CD14-positive monocyte (primary cell): ENCODE results near the gene KCTD13. TPM values are rescaled to one million over a fixed set of nuclear protein-coding genes. Genes with fewer than 3 reads are reported as not detected.
A peak's percentile ranks its signal among the peaks of the same experiment; 100 is the strongest.

Experiments
- DNase-seq, 3 donors: peaks; one replicate each; pipeline ENCODE4 v3.0.0-alpha.2; 2011 to 2022
- H2AFZ ChIP-seq: 2 replicates; pipeline ENCODE4 v1.6.0; 2012; ENCODE audit warnings: mild to moderate bottlenecking, low read depth, low read length, inconsistent platforms; ENCODE audit not compliant: insufficient read depth, poor library complexity, severe bottlenecking
- H3K27ac ChIP-seq, 2 donors: 1 replicate in 1 of 2; 2 replicates in 1 of 2; pipeline ENCODE4 v1.5.1; 2012 to 2013; ENCODE audit warnings: low read length in 2 of 2, control low read depth in 1 of 2, inconsistent platforms in 1 of 2, low read depth in 1 of 2, mild to moderate bottlenecking in 1 of 2
- H3K27me3 ChIP-seq, 2 donors: one replicate each; pipeline versions ENCODE4 v1.6.0 to v1.6.1; 2011 to 2013; ENCODE audit warnings: low read length in 2 of 2; ENCODE audit not compliant: control insufficient read depth in 2 of 2, insufficient read depth in 2 of 2
- H3K36me3 ChIP-seq, 2 donors: replicated peaks in 1 of 2; 1 replicate in 1 of 2; 2 replicates in 1 of 2; pipeline versions ENCODE4 v1.5.1 to v1.6.1; 2012 to 2013; ENCODE audit warnings: low read length in 2 of 2, control low read depth in 1 of 2, inconsistent platforms in 1 of 2, mild to moderate bottlenecking in 1 of 2; ENCODE audit not compliant: insufficient read depth in 2 of 2, control insufficient read depth in 1 of 2
- H3K4me1 ChIP-seq, 2 donors: 1 replicate in 1 of 2; 2 replicates in 1 of 2; pipeline versions ENCODE4 v1.5.1 to v1.6.1; 2012 to 2013; ENCODE audit warnings: low read length in 2 of 2, control low read depth in 1 of 2, inconsistent platforms in 1 of 2, mild to moderate bottlenecking in 1 of 2, moderate library complexity in 1 of 2; ENCODE audit not compliant: insufficient read depth in 2 of 2, control insufficient read depth in 1 of 2
- H3K4me2 ChIP-seq: replicated peaks from 2 replicates; pipeline ENCODE3; 2012; ENCODE audit warnings: low read length, moderate library complexity, mild to moderate bottlenecking; ENCODE audit not compliant: poor library complexity, severe bottlenecking; ENCODE audit errors: extremely low read depth
- H3K4me3 ChIP-seq, 3 experiments: fragments of 200-600 bp in 1 of 3; sonication (generic) in 1 of 3; replicated peaks in 1 of 3; 1 replicate in 2 of 3; 2 replicates in 1 of 3; pipeline ENCODE4 v1.5.1; 2011 to 2013; ENCODE audit warnings: low read length in 3 of 3, mild to moderate bottlenecking in 3 of 3, control low read depth in 2 of 3, low read depth in 2 of 3, inconsistent platforms in 1 of 3, moderate library complexity in 1 of 3
- H3K79me2 ChIP-seq: 2 replicates; pipeline ENCODE4 v1.6.0; 2012; ENCODE audit warnings: mild to moderate bottlenecking, control low read depth, inconsistent platforms, low read length, moderate library complexity; ENCODE audit not compliant: insufficient read depth
- H3K9ac ChIP-seq: 2 replicates; pipeline ENCODE4 v1.6.0; 2017; ENCODE audit warnings: low read length, mild to moderate bottlenecking; ENCODE audit not compliant: insufficient read depth, poor library complexity, severe bottlenecking
- H3K9me3 ChIP-seq, 2 donors: replicated peaks in 1 of 2; 1 replicate in 1 of 2; 2 replicates in 1 of 2; pipeline versions ENCODE4 v1.5.1 to v1.6.1; 2012 to 2013; ENCODE audit warnings: low read length in 2 of 2, control low read depth in 1 of 2; ENCODE audit not compliant: control insufficient read depth in 1 of 2, insufficient read depth in 1 of 2
- H4K20me1 ChIP-seq: 2 replicates; pipeline ENCODE4 v1.6.0; 2012; ENCODE audit warnings: mild to moderate bottlenecking, low read length, control low read depth, moderate library complexity; ENCODE audit not compliant: insufficient read depth
- H3K27ac Mint-ChIP-seq, 7 donors: one replicate each; pipeline ENCODE4 v1.8.0; 2020; ENCODE audit warnings: mild to moderate bottlenecking in 7 of 7, mixed read lengths in 7 of 7, moderate library complexity in 6 of 7, inconsistent platforms in 2 of 7
- H3K27me3 Mint-ChIP-seq, 3 donors: one replicate each; pipeline ENCODE4 v1.8.0; 2021 to 2022; ENCODE audit warnings: low read depth in 3 of 3, mild to moderate bottlenecking in 3 of 3, mixed read lengths in 3 of 3, moderate library complexity in 3 of 3, inconsistent platforms in 1 of 3
- H3K36me3 Mint-ChIP-seq, 2 donors: one replicate each; pipeline ENCODE4 v1.8.0; 2020; ENCODE audit warnings: mixed read lengths in 2 of 2, inconsistent platforms in 1 of 2, mild to moderate bottlenecking in 1 of 2
- H3K4me1 Mint-ChIP-seq: one replicate; pipeline ENCODE4 v1.8.0; 2020; ENCODE audit warnings: mild to moderate bottlenecking, mixed read lengths
- H3K4me3 Mint-ChIP-seq, 2 donors: one replicate each; pipeline ENCODE4 v1.8.0; 2020; ENCODE audit warnings: mild to moderate bottlenecking in 2 of 2, mixed read lengths in 2 of 2, moderate library complexity in 1 of 2
- H3K9me3 Mint-ChIP-seq, 7 donors: one replicate each; pipeline ENCODE4 v1.8.0; 2020 to 2022; ENCODE audit warnings: mixed read lengths in 7 of 7, mild to moderate bottlenecking in 6 of 7, moderate library complexity in 6 of 7, inconsistent platforms in 2 of 7
- CTCF ChIP-seq: fragments of 200-600 bp; IDR thresholded peaks from one replicate; pipeline ENCODE4 v1.8.0; 2022; ENCODE audit warnings: antibody characterized with exemption, mild to moderate bottlenecking
- WGBS: methylation state at CpG from one replicate; pipeline ENCODE4 v1.1.5; 2013; ENCODE audit warnings: missing lambda C conversion rate; ENCODE audit not compliant: insufficient coverage; 5-methylcytosine and 5-hydroxymethylcytosine counted together
- intact Hi-C, 2 donors: fragments of 100-400 bp; cut with micrococcal nuclease; formaldehyde crosslinking; loops; one replicate each; pipeline versions ENCODE4 v1.15.0 to v1.15.1; 2023
- polyA plus RNA-seq, 3 donors: library from polyadenylated mRNA; depleted of rRNA in 1 of 3; unstranded in 2 of 3; stranded (reverse) in 1 of 3; fragments of 300-500 nt in 2 of 3; fragments of >200 nt in 1 of 3; fragmentation: Illumina TruSeq in 2 of 3; gene quantifications; 1 replicate in 2 of 3; 2 replicates in 1 of 3; pipeline ENCODE4 v1.2.3, GENCODE V29; 2012 to 2021

KCTD13 gene
- polyA plus RNA-seq, 3 donors: 4.0 to 36.6 (median 4.7) TPM

- peaks cover 14 to 19% of the 10 kb centered on the region in 2 donors for H3K4me1 ChIP-seq
- TF ChIP-seq CTCF: no peak
- Mint-ChIP-seq H3K9me3 (peaks cover 5 to 21% (median 12%) of the 10 kb centered on the region in 7 donors), H3K4me1 (peaks cover 17% of the 10 kb centered on the region), H3K36me3 (peaks cover 0 to 5% of the 10 kb centered on the region in 2 donors), H3K4me3 (peak overlapping the region in 1 of 2 donors; percentile 91), H3K27me3 (peaks cover 32 to 47% (median 42%) of the 10 kb centered on the region in 3 donors), H3K27ac (no peak overlapping the region)
- no peak overlapping the region for H3K4me2 ChIP-seq
- H4K20me1 ChIP-seq: no peaks in the 10 kb centered on the region
- no peak overlapping the region for H3K9ac ChIP-seq
- peaks cover 5 to 31% of the 10 kb centered on the region in 2 donors for H3K27me3 ChIP-seq
- intact Hi-C loops: no loop called here
- WGBS: 83% methylated on average over 4 of the region's 14 CpGs
- no peak overlapping the region for H3K27ac ChIP-seq
- H3K9me3 ChIP-seq: peaks cover 8% of the 10 kb centered on the region in 2 donors
- H3K79me2 ChIP-seq: no peaks in the 10 kb centered on the region
- H2AFZ ChIP-seq: no peak overlapping the region
- H3K4me3 ChIP-seq: no peak overlapping the region
- no peaks in the 10 kb centered on the region for H3K36me3 ChIP-seq
- no peak for DNase-seq
These were observed 47.9 kb downstream of the KCTD13 start for GRCh38 chr16:29878172-29878571.

GRCh38 chr16:29877266-29877961, 48.6 kb downstream of the KCTD13 start:
- Histone ChIP-seq H4K20me1 (no peaks in the 10 kb centered on the region), H3K4me1 (peaks cover 14 to 19% of the 10 kb centered on the region in 2 donors), H3K9ac (no peak overlapping the region), H3K27me3 (peaks cover 5 to 31% of the 10 kb centered on the region in 2 donors), H2AFZ (peak overlapping the region; percentile 73), H3K4me3 (peak overlapping the region in 1 of 3 experiments; percentile 70), H3K36me3 (no peaks in the 10 kb centered on the region), H3K79me2 (no peaks in the 10 kb centered on the region), H3K9me3 (peaks cover 8% of the 10 kb centered on the region in 2 donors), H3K4me2 (peak overlapping the region; percentile 79), H3K27ac (no peak overlapping the region)
- DNase-seq: peak; percentile 75 to 84 (median 76)
- Mint-ChIP-seq H3K4me3 (peak overlapping the region; percentile 73 to 91), H3K27me3 (peaks cover 30 to 46% (median 39%) of the 10 kb centered on the region in 3 donors), H3K36me3 (peaks cover 0 to 5% of the 10 kb centered on the region in 2 donors), H3K27ac (peak overlapping the region in 1 of 7 donors; percentile 26), H3K9me3 (peaks cover 5 to 21% (median 12%) of the 10 kb centered on the region in 7 donors), H3K4me1 (peaks cover 17% of the 10 kb centered on the region)
- WGBS: 17% methylated on average over 28 of the region's 28 CpGs
- no peak for TF ChIP-seq CTCF
- intact Hi-C loops: no loop called here
